ENCODE data around the gene LIMD2. TPM values are rescaled to one million over a fixed set of nuclear protein-coding genes. Genes with fewer than 3 reads are reported as not detected.

Gene LIMD2
- total and polyA plus RNA-seq, 2 of the 4 experiments (the other 2 are of a cell fraction) = 4.5 to 21.7 TPM

- Histone ChIP-seq H3K56ac (ENCODE audit: extremely low read depth, insufficient read depth, low read length) (no peak overlapping the region), H3K9me3 (ENCODE audit: control insufficient read depth, insufficient read depth, low read length) (no peaks in the 10 kb centered on the region), H3K14ac (replicated peaks; ENCODE audit: low read depth, low read length) (no peak overlapping the region), H3K27ac (ENCODE audit: insufficient read depth, low read length) (no peak overlapping the region), H3K18ac (ENCODE audit: low read depth, low read length) (no peak overlapping the region), H2AK9ac (replicated peaks; ENCODE audit: low read depth, low read length, poor library complexity) (no peak overlapping the region), H3K36me3 (ENCODE audit: control insufficient read depth, insufficient read depth, low read length) (peaks cover 7% of the 10 kb centered on the region), H3K4me3 (ENCODE audit: insufficient read depth, low read depth, low read length) (no peak overlapping the region), H2AK5ac (ENCODE audit: low read depth, low read length) (no peak overlapping the region), H2AFZ (replicated peaks; ENCODE audit: low read length, poor library complexity) (no peak overlapping the region), H3K23ac (ENCODE audit: low read depth, low read length) (no peak overlapping the region), H3K4me2 (ENCODE audit: low read depth, low read length) (no peak overlapping the region), H3K79me1 (ENCODE audit: low read depth in 1 of 2, low read length in 2 of 2) (peaks cover 0 to 3% of the 10 kb centered on the region in 2 experiments; a peak in 2 of 4 replicates), H4K5ac (ENCODE audit: low read depth, low read length) (no peak overlapping the region), H2BK15ac (ENCODE audit: low read depth, low read length) (no peak overlapping the region), H3K9ac (ENCODE audit: low read depth, low read length) (no peak overlapping the region), H3K4me1 (ENCODE audit: control insufficient read depth, insufficient read depth, low read length) (peaks cover 10% of the 10 kb centered on the region), H2BK20ac (ENCODE audit: low read depth, low read length) (no peak overlapping the region), H4K20me1 (ENCODE audit: insufficient read depth, low read length) (no peaks in the 10 kb centered on the region; the same call in 1 of the 2 replicates), H2BK120ac (ENCODE audit: low read depth, low read length) (no peak overlapping the region), H4K91ac (ENCODE audit: insufficient read depth, low read depth, low read length) (no peak overlapping the region), H3K9me1 (ENCODE audit: insufficient read depth, low read length) (0 out of 2 replicates have a peak, but pooled peaks cover 9% of the 10 kb centered on the region), H4K8ac (ENCODE audit: low read depth in 2 of 2, low read length in 2 of 2) (no peak overlapping the region), H2BK5ac (ENCODE audit: low read depth, low read length, poor library complexity, severe bottlenecking) (no peak overlapping the region), H3K4ac (ENCODE audit: low read depth, low read length) (no peak overlapping the region), H3K27me3 (ENCODE audit: control insufficient read depth, insufficient read depth, low read length) (no peaks in the 10 kb centered on the region)
- DNase-seq = no peak
- BruUV-seq (replicated peaks) = no TSS peak
- WGBS, 2 experiments (ENCODE audit: extremely low coverage in 2 of 2, insufficient read length in 1 of 2) = no CpG with 5 or more reads among the region's 2 CpGs
- dilution Hi-C loops (cut with HindIII; ENCODE audit: low sequenced_read_pairs, unreplicated experiment) = no loop called here
- TF ChIP-seq MXI1 (IDR thresholded peaks at IDR 0.05; ENCODE audit: borderline replicate concordance, low read depth, low read length) (no peak), MAZ (IDR thresholded peaks at IDR 0.05; ENCODE audit: borderline replicate concordance, low read depth, low read length) (no peak), RCOR1 (IDR thresholded peaks at IDR 0.05; ENCODE audit: insufficient replicate concordance, low read length) (no peak), POLR2A (IDR thresholded peaks at IDR 0.05; ENCODE audit: low read depth, low read length) (no peak), RAD21 (IDR thresholded peaks at IDR 0.05; ENCODE audit: low read length) (no peak), CHD1 (IDR thresholded peaks at IDR 0.05; ENCODE audit: low read depth, low read length) (no peak), BHLHE40 (IDR thresholded peaks at IDR 0.05; ENCODE audit: low read depth, low read length) (no peak), NFE2L2 (IDR thresholded peaks at IDR 0.05; ENCODE audit: low read depth, low read length) (no peak), FOS (IDR thresholded peaks at IDR 0.05; ENCODE audit: low read depth, low read length) (no peak), MAFK (IDR thresholded peaks at IDR 0.05; ENCODE audit: low read depth, low read length) (no peak)
- TF ChIP-seq, protein P1, sequence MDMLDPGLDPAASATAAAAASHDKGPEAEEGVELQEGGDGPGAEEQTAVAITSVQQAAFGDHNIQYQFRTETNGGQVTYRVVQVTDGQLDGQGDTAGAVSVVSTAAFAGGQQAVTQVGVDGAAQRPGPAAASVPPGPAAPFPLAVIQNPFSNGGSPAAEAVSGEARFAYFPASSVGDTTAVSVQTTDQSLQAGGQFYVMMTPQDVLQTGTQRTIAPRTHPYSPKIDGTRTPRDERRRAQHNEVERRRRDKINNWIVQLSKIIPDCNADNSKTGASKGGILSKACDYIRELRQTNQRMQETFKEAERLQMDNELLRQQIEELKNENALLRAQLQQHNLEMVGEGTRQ (IDR thresholded peaks at IDR 0.05; ENCODE audit: low read depth, low read length) = no peak
- no peak for ATAC-seq (ENCODE audit: low read depth)
- POLR2A ChIA-PET (ENCODE audit: unreplicated experiment) = no interaction called here
- in situ Hi-C loops (cut with MboI; ENCODE audit: low sequenced_read_pairs) = no loop called here
- intact Hi-C loops (cut with micrococcal nuclease) = no loop called here
- CTCF ChIA-PET = no interaction called here
Measured at GRCh38 chr17:63672856-63673255, 27.1 kb downstream of the LIMD2 start.
